ENCODE data around the gene IFI30.

IFI30 gene

DNA sequence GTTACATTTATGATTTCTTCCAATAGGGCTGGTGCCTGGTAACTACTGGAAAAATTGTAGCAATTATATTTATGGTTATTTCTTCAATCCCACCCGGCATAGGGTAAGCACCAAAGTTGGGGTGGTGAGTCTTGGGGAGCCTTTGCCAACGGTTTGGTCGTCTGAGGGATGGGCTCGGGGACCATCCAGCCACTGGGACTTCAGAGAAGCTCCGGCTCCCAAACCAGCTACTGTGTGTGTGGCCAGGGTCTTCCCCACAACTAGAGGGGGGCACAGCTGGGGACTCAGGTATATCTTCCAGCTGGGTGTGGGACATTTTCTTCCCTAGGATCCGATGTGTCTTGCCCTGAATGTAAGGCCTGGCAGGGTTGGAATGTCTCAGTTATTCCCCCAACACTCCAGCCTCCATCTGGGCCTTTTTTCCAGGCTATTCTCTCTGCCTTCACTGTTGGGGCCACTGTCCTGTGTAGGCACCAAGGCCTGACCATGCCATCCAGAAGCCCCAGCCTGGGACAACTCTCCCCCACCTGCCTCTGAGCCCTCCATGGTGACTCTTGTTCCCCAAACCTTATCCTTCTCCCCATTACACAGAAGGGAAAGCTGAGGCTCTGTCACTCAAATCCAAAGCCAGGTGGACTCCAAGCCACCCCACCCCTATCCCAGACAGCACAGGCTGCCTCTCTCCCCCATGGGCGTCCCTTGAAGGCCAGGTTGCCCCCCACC lies 1.1 kb upstream of the IFI30 start:
- no peak for DNase-seq

DNA sequence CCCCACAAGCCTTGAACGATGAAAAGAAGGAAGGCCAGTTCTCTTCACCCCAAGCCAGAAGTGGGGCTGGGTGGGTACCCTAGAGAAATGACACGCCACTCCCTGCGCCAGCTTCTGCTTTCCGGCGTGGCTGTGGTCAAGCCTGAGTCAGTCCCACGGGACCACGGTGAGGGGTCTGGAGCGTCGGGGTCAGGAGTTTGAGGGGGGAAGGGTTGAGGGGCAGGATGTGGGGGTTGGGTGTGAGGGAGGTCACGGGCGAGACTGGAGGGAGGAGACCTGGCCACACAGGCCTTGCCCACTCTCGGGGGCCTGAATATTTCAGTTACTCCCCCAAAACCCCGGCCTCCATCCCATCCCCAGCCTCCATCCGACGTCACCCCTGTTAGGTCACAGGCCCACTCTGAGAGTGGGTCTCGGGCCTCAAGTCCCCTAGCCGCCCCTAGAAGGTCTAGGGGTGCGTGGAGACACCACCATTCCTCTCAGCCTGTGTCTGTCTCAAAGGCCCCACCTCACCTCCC lies 500 bp upstream of the IFI30 start:
- DNase-seq: peak; percentile 32

DNA sequence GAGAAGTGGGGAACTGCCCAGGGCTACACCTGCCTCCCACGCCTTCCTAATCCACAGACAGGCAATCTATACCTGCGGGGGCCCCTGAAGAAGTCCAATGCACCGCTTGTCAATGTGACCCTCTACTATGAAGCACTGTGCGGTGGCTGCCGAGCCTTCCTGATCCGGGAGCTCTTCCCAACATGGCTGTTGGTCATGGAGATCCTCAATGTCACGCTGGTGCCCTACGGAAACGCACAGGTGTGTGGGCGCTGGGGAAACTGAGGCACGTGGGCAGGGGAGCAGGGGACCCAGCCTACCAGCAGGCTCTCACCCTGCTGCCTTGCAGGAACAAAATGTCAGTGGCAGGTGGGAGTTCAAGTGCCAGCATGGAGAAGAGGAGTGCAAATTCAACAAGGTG lies 1.4 kb downstream of the IFI30 start:
- no peak for DNase-seq

DNA sequence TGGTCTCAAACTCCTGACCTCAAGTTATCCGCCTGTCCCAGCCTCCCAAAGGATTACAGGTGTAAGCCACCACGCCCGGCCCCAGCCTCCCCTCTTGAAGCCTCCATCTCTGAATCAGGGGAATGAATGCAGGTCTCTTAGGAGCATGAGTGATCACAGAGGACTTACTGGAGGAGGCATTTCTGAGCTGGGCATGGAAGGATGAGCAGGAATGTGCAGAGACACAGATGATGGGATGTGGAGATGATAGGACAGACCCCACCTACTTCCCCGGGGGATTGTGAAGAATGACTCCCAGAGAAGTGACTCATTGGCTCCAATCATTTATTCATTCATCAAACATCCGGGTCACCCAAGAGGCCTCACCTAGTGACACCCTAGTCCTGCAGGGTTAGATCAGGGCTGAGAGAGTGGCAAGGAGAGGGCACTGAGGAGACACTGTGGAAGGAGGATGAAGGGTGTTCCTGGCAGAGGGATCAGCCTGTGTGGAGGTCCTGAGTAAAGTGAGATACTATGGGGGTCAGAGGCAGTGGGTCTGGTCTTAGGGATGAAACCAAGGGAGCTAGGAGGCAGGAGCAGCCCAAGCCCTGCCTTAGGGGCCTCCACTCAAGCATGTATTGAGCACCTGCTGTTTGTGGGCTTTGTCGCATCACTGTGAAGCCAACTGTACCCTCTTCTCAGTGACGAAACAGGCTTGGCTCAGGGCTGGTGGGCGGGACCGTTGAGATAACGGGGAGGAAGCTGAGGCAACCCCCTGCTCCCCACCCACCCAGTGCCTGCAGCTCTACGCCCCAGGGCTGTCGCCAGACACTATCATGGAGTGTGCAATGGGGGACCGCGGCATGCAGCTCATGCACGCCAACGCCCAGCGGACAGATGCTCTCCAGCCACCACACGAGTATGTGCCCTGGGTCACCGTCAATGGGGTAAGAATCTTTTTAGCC lies 3.0 kb downstream of the IFI30 start:
- no peak for DNase-seq

DNA sequence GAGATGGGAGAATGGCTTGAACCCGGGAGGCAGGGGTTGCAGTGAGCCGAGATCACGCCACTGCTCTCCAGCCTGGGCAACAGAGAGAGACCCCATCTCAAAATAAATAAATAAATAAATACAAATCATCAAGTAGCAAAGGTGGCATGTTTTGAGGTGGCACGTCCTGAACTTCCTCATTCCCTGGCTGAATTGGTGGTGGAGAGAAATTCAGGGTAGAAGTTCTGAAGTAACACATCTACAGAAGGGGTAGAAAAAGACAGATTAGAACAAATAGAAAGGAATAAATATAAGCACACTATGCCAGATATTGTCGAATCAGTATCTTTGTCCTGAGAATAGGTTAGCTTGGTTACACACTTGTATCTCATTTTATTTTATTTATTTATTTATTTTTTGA lies 6.3 kb downstream of the IFI30 start:
- no peak for DNase-seq

DNA sequence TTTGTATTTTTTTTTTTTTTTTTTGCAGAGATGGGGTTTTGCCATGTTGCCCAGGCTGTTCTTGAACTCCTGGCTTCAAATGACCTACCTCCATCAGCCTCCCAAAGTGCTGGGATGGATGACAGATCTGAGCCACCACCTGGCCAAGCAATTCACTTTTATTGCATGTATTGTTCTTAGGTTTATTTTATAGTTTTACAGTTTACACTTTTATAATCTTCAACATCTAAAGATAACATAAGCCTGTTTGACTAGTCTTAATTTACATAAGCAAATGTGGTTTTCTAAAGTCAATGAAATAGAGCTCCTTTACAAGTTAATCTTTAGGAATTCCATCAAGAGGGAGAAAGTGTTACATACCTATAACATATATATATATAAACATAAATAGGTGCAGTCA lies 9.9 kb downstream of the IFI30 start:
- DNase-seq: no peak

DNA sequence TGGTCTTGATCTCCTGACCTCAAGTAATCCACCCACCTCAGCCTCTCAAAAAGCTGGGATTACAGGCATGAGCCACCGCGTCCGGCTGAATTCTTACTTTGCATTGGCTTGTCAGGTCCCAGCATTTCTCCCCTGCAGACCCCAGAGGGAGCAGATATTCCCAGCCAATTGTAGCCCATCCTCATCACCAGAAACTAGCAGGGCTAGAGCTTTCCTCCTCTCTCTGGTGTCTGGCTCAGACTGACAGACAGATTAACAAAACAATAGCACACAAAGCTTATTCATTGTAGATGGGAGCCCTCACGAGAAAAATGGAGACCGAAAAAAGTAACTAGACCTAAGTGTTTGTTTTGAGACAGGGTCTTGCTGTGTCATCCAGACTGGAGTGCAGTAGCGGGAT lies 11.9 kb downstream of the IFI30 start:
- DNase-seq: no peak

DNA sequence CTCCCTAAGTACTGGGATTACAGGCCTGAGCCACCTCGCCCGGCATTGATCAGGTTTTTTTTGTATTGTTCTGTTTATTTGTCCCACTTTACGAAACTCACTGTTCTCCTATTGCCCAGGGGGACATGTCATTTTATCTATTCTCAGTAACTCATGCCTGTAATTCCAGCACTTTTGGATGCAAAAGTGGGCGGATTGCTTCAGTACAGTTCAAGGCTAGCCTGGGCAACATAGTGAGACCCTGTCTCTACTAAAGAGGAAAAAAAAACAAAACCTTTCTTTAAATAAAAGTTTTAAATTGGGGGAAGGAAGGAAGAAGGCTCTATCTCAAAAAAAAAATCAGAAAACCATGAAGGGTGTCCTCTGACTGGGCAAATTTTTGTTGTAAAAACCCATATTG lies 16.7 kb downstream of the IFI30 start:
- no peak for DNase-seq

DNA sequence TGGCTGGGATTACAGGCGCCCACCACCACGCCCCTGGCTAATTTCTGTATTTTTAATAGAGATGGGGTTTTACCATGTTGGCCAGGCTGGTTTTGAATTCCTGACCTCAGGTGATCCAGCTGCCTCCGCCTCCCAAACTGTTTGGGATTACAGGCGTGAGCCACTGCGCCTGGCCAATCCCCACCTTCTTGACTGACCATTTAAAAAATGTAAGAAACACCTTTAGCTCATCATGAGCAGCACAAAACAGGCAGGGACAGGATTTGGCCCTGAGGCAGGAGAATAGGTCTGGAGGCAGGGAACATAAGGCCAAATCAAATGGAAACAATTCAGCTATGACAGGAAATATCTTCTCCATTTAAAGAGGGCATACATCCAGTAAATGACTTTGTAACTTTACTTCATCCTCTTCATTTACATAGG lies 18.0 kb downstream of the IFI30 start:
- DNase-seq: no peak

DNA sequence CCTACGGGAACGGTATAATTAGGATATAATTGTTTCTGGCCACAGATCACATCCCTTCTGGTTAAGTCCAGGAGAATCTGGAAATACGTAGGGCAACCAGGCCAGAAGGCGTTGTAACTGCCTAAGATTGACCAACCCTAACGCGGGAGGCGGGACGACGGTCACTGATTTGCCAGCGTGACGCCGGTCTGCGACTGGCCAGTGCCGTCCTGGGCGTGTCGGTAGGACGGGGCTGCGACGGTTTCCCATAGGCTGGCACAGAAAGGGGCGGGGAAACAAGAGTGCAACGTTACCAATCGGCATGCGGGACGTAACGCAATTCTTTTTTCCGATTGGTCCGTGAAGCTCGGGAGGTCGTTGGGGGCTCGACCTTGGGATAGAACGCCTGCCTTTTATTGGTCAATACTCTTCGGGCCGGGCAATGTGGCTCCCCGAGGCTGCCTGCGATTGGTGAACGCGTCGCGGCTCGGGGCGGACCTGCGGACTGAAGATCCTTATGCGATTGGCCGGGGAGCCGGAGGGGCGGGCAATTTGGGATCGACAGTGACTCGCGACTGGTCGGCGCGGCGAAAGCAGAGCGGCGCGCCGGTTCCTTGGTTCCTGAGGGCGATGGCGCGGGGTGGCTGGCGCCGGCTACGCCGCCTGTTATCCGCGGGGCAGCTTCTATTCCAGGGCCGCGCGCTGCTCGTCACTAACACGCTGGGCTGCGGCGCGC lies 19.2 kb downstream of the IFI30 start, which contains the start of gene MPV17L2:
Gene MPV17L2 (plus strand): TSS at position 546 of the 715 bp plus-strand sequence. CDS start 64 bp downstream, at position 610.
- DNase-seq: peak; percentile 100

DNA sequence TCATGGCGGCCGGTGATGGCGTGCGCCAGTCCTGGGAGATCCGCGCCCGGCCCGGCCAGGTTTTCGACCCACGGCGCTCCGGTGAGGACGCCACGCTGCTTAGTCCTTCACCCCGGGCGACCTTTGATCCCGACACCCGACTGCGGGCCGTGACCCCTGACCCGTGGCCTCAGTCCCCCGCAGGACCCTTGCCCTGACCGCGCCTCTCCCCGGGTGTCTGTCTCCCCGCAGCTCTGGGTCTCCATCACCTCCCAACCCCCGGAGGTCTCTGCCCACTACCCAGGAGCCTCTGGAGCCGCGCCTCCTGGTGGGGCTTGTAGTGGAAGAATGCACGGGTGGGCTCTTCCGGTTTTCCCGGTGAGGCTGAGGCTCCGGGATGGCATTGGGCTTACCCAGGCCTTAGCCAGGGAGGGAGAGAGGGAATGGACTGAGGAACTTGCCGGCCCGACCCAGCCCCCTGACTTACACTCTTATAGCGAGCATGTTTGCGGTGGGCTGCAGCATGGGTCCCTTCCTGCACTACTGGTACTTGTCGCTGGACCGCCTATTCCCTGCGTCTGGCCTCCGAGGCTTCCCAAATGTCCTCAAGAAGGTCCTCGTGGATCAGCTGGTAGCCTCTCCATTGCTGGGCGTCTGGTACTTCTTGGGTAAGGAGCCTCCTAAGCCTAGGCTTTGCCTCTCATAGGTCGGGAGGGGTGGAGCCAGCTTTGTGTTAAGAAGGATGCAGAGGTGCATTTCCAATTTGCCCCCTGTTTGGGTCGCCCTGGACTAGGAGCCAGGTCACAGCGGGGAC lies 20.0 kb downstream of the IFI30 start:
- DNase-seq: no peak

DNA sequence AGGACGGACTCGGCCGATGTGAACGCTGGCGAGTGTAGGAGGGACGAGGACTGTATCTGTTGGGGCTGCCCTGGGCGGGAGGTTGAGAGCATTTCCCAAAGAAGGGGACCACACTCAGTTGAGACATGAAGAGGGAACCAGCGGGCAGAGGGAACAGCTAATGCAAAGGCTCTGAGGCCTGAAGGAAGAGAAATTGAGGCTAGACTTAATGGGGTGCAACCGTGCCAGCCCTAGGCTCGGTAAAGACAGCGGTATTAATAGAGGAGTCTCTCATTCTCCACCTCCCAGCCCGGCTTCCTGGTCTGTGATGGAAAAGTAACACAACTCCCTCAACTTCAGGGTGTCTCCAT lies 20.5 kb downstream of the IFI30 start:
- no peak for DNase-seq

DNA sequence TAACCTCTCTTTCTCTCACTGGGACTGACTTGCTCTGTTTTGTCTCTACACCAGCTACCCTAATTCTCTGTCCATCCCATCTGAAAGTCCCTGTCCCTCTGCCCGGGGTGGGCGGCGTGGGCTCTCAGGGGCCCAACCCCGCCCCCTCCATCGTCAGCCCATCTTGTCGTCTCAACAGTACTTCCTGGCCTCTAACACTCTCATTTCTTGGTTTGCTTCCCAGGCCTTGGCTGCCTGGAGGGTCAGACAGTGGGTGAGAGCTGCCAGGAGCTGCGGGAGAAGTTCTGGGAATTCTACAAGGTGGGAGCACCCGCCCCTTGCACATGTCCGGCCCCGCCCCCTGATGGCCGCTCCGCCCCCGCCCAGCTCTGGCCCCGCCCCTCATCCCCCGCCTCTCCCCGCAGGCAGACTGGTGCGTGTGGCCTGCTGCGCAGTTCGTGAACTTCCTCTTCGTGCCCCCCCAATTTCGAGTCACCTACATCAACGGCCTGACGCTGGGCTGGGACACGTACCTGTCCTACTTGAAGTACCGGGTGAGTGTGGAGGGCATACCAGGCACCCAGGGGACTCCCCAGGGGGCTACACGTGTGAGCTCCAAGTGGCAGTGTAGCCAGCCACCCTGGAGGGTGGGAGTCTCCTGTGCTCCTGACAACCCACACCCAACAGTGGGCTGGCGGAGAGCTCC lies 21.1 kb downstream of the IFI30 start:
- peak; percentile 44 for DNase-seq

DNA sequence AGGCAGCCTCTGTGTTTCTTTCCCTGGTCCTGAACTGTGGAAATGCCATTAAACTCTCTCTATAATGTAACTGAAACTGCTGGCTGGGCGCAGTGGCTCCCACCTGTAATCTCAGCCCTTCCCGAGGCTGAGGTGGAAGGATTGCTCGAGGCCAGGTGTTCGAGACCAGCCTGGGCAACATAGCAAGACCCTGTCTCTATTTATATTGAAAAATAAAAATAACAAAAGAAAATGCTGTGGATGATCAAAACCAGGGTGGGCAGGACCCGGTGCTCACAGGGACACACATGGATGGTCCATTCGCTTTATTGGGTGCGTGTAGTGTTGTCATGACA lies 22.9 kb downstream of the IFI30 start:
- no peak for DNase-seq

DNA sequence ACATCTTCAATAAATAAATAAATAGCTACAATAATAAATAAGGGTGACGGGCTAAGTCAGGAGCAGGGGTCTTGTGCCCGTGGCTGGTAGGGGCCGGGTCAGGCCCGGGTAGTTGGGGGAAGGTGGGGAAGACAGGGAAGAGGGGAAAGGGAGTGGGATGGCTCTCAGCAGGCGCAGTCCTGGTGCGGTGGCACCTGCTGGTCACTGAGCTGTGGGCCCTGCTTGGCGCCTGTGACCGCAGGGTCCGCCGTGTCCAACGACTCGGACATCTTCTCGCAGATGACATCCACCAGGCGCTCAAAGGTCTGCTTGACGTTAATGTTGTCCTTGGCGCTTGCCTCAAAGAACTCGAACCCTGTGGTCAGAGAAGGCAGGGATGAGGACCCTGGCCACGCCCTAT lies 23.7 kb downstream of the IFI30 start:
- no peak for DNase-seq

DNA sequence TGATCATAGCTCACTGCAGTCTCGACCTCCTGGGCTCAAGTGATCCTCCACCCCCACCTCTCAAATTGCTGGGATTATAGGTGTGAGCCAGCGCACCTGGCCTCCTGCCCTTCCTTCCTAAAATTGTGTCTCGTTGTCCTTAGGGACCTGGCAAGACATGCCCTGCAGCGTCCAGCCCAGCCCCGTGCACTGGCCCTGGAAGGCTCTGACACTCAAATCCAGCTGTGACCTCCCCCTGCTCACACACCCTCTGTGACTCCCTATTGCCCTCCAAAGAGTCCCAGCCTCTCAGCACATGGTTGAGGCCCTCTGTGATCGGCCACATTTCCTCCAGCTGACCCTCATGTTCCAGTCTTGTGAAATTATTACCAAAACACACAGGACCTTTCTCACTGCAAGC lies 24.3 kb downstream of the IFI30 start:
- DNase-seq: no peak

DNA sequence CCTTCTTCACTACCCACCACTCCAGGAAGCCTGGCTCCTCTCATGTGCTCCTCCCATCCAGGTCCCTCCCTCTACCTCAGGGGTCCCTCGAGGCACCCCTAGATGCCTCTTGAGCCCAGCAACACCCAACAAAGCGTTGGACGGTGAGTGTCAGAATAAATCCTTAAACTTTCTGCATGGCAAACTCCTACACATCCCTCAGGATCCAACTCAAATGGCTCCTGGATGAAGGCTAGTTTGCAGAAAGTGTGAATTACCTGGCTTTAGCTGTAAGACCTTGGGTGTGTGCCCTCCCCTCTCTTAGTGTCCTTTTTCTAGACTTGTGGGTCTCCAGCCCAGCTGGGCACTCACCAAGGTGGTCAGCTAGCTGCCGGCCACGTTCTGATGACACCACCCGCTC lies 24.8 kb downstream of the IFI30 start:
- DNase-seq: no peak

DNA sequence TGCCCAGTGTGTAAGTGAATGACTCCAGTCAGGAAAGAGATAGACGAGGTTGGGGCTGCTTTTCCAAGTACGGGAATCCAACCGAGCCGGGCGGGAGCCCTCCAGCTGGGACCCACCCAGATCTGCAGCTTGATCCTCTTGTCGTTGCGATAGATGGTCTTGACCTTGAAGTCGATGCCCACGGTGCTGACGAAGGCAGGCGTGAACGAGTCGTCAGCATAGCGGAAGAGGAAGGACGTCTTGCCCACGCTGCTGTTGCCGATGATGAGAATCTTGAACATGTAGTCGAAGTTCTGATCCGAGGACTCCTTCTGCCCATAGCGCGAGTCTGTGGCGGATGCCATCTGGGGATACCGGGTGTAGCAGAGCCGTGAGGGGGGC lies 28.8 kb downstream of the IFI30 start:
- no peak for DNase-seq

DNA sequence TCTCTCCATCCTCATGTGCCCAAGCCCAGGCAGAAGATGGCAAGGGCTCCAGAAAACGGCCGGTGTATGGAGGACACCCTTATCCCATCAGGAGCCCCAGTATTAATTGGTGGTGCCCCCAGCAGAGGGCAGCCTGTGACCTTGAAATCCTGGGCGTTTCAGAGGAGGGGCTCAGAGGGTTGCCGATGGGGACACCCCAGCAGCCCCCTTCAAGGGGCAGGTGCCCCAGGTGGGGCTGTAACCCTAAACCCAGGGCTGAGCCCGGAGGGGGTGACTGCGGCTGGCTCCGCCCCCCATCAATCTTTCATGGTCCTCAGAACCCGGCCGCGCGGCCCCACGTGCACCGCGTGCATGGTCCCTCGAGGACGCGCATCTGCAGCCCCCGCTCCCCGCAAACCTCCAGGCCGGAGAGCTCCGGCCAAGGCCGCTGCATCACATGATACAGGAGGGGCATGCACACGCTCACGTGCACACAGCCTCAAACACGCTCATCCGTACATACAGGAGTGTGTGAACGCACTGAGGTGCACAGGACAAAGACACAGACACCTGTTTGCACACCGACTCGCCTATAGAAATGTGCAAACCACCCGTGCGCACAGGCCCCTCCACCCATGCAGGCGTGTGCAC lies 29.3 kb downstream of the IFI30 start:
- peak; percentile 36 for DNase-seq

DNA sequence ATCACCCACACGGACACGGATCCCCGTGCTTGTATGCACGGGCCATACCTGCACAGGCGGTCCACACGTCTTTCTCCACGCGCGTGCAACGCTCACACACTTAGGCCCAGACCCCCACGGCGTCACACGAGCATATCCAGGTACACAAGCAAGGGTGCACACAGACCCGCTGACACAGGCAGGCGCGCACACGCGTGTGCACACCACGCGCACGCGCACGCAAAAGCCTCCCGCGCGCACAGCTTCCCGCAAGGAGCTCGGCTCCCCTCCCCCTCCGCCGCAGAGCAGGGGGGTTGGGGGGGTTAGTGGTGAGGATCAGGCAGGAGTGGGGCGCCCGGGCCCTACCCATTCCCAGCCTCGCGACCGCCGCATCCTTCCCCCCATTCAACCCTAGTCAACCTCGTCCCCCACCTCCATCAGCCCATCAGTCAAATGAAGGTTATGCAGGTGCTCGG lies 29.8 kb downstream of the IFI30 start:
- DNase-seq: peak; percentile 61

DNA sequence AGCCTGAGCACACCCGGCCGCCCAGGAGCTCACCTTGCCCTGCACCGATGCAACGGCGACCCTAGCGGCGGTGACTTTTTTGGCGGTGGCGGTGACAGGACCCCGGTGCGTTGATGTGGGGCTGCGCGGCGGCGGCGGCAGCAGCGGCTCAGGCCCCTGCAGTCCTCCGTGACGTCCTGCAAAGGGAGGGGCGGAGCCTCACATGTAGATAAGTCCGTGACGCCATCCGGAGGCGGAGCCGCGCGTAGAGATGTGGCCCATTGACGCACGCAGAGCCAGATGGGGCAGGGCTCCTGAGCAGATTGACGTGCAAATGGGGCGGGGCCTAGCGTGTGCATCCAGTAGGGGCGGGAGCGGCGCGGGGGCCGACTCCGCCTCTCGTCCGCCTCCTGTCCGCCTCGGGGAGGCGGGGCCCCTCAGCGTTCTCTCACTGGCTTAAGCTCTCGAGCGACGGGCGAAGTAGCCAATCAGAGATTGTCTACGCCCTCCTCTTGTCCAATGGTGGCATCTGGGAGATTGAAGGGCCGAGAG lies 30.3 kb downstream of the IFI30 start, which contains the start of gene RAB3A:
Gene RAB3A (minus strand): TSS at position 180 of the 531 bp plus-strand sequence. CDS start 1,302 bp downstream, outside the sequence.
- peak; percentile 100 for DNase-seq

Measured in CD4-positive, alpha-beta T cell treated with Interleukin-12 subunit alpha and Interleukin-12 subunit beta, for 1 hour (primary cell).